ENCODE measurements around the gene GRHL1.

Gene GRHL1

GRCh38 chr2:9964334-9964980 is 13.0 kb downstream of the GRHL1 start:
- TF ChIP-seq, protein P1, sequence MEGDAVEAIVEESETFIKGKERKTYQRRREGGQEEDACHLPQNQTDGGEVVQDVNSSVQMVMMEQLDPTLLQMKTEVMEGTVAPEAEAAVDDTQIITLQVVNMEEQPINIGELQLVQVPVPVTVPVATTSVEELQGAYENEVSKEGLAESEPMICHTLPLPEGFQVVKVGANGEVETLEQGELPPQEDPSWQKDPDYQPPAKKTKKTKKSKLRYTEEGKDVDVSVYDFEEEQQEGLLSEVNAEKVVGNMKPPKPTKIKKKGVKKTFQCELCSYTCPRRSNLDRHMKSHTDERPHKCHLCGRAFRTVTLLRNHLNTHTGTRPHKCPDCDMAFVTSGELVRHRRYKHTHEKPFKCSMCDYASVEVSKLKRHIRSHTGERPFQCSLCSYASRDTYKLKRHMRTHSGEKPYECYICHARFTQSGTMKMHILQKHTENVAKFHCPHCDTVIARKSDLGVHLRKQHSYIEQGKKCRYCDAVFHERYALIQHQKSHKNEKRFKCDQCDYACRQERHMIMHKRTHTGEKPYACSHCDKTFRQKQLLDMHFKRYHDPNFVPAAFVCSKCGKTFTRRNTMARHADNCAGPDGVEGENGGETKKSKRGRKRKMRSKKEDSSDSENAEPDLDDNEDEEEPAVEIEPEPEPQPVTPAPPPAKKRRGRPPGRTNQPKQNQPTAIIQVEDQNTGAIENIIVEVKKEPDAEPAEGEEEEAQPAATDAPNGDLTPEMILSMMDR (IDR thresholded peaks at IDR 0.05; ENCODE audit: low read depth, low read length, missing control alignments): no peak
- no peak for DNase-seq (ENCODE audit: extremely low read depth, low read depth)
- H3K4me3 ChIP-seq (replicated peaks; ENCODE audit: low read depth, low read length): no peak overlapping the region

DNA sequence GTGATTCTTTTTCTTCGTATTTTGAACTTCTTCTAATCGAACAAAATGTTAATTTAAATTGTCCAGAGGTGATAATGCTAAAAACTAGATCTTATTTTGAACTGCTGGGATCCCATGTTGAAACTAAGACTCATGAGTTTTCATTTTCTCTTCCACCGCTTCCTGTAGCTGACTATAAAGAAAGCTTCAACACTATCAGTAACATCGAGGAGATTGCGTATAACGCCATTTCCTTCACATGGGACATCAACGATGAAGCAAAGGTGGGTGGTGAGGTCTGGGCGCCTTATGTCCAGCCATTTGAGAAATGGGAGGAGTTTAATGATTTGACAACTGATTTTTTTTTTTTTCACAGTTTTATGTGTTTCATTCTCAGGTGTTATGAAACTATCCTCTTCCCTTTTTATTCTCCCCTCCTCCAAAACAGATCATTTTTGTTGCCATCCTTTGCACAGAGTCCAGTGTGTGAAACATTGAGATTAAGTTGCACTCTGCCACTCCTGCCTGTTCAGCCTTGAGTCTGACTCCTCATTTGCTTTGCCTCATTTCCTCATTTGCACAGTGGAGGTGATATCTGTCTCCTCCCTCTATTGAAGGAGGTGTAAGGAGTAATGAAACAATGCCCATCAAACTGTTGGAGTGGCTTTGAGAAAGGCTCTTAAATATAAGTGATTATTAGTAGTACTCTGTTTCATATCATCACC is 13.8 kb downstream of the GRHL1 start:
- DNase-seq (ENCODE audit: extremely low read depth, low read depth): no peak
- TF ChIP-seq, protein P1 (IDR thresholded peaks at IDR 0.05; ENCODE audit: low read depth, low read length, missing control alignments): no peak
- H3K4me3 ChIP-seq (replicated peaks; ENCODE audit: low read depth, low read length): no peak overlapping the region

- DNase-seq (ENCODE audit: extremely low read depth, low read depth): no peak
- H3K4me3 ChIP-seq (replicated peaks; ENCODE audit: low read depth, low read length): no peak overlapping the region
- TF ChIP-seq, protein P1 (IDR thresholded peaks at IDR 0.05; ENCODE audit: low read depth, low read length, missing control alignments): no peak
These were observed 15.1 kb downstream of the GRHL1 start for GRCh38 chr2:9966491-9967022.

GRCh38 chr2:9967053-9967775 is 15.7 kb downstream of the GRHL1 start:
- TF ChIP-seq, protein P1 (IDR thresholded peaks at IDR 0.05; ENCODE audit: low read depth, low read length, missing control alignments): no peak
- no peak for DNase-seq (ENCODE audit: extremely low read depth, low read depth)
- H3K4me3 ChIP-seq (replicated peaks; ENCODE audit: low read depth, low read length): no peak overlapping the region

DNA sequence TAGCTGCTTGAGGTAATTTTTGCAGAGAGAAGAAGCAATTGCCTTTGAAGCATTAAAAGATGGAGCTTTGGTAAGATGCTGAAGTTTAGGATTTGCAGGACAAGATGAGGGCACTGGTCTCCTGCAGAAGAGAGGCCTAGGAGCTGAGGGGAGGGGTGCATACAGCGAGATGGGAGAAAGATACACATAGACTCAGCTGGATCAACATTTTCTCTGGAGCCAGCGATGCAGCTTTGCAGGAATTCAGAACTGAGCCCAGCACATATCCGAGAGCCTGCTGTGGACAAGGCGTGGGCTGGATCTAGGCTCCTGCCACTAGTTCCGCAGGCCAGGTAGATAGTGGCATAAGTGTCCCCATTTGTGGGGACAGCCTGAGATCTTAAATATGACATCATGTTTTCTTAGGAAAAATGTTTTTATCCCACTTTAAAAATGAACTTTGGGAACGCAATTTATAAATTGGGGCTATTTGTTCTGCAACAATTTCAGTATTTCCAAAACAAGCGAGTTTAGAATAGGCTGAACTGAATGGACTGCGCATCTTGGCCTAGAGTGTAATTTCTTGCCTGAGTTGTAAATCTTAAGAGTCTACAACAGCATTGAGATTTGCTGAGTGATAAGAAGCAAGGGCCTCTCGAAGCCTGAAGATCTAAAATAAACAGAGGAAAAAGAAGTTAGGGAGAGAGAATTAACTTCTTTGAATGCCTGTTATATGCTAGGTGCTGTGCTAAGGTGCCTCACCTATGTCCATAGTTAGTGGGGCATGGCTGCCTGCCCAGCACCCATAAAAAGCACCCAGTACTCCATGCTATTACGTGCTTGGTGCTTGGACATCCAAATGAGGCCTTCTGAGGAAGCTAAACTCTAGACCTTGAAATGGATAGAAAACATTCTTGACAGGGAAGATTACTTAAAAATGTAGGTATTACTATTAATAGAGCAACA is 17.3 kb downstream of the GRHL1 start:
- TF ChIP-seq, protein P1 (IDR thresholded peaks at IDR 0.05; ENCODE audit: low read depth, low read length, missing control alignments): no peak
- no peak overlapping the region for H3K4me3 ChIP-seq (replicated peaks; ENCODE audit: low read depth, low read length)
- DNase-seq (ENCODE audit: extremely low read depth, low read depth): no peak
